HCT116 (cell line): ENCODE measurements around the gene LMAN1L. TPM values are rescaled to one million over a fixed set of nuclear protein-coding genes. Genes with fewer than 3 reads are reported as not detected.

Experiments
- ATAC-seq: fragments of 200-7000 bp; cut with Tn5 transposase; 2 replicates; pipeline ENCODE4 v1.9.1; 2020; ENCODE audit warnings: mild to moderate bottlenecking, moderate library complexity
- BruUV-seq: library from RNA; stranded (reverse); fragments of 400-500 nt; replicated peaks from 2 replicates; lab custom pipeline; 2021; lab: Mats Ljungman, UMichigan
- CTCF ChIA-PET: fragments of 300-600 bp; sonication (Branson Sonifier 250); formaldehyde crosslinking; loops from one replicate; lab custom pipeline; 2021; ENCODE audit warnings: antibody characterized with exemption; lab: Charles Lee
- POLR2A ChIA-PET: fragments of 300-600, 350-600 bp; sonication (Branson Sonifier 250); formaldehyde crosslinking; loops from one replicate; lab custom pipeline; 2021; ENCODE audit warnings: antibody characterized with exemption; lab: Charles Lee
- RAD21 ChIA-PET, 2 experiments: fragments of 300-600 bp; sonication (Branson Sonifier 250); formaldehyde crosslinking; loops; one replicate each; lab custom pipeline; 2023; ENCODE audit warnings: low total read pairs in 2 of 2; ENCODE audit not compliant: uncharacterized antibody in 2 of 2, unreplicated experiment in 2 of 2, low non-redundant PET in 1 of 2; lab: Charles Lee
- DNase-seq: peaks from one replicate; pipeline ENCODE4 v3.0.0-alpha.2; 2010; ENCODE audit warnings: low read depth, low spot score
- H2AFZ ChIP-seq: fragments of 200-600 bp; shearing (Covaris generic), sonication (generic); 2 replicates; pipeline ENCODE4 v1.6.1; 2017; ENCODE audit warnings: low read depth, mixed run types, mixed read lengths, antibody characterized with exemption, low read length; ENCODE audit not compliant: poor library complexity, severe bottlenecking
- H3K27ac ChIP-seq: 2 replicates; pipeline ENCODE4 v1.5.1; 2012; ENCODE audit warnings: low read depth, low read length
- H3K27me3 ChIP-seq: fragments of 200-600 bp; sonication (generic); 2 replicates; pipeline ENCODE4 v1.6.1; 2016; ENCODE audit warnings: mixed run types, low read length, mixed read lengths; ENCODE audit not compliant: insufficient read depth
- H3K36me3 ChIP-seq, 2 experiments: fragments of 200-500 bp in 1 of 2; fragments of 200-600 bp in 1 of 2; sonication (Bioruptor generic) in 1 of 2; sonication (generic) in 1 of 2; 2 replicates each; pipeline versions ENCODE4 v1.5.1 to v1.6.1; 2014 to 2016; ENCODE audit warnings: low read length in 2 of 2, inconsistent platforms in 1 of 2, mixed read lengths in 1 of 2, mixed run types in 1 of 2; ENCODE audit not compliant: insufficient read depth in 2 of 2, control insufficient read depth in 1 of 2
- H3K4me1 ChIP-seq, 2 experiments: fragments of 200-600 bp in 1 of 2; sonication (generic) in 1 of 2; 2 replicates each; pipeline versions ENCODE4 v1.5.1 to v1.6.1; 2012 to 2017; ENCODE audit warnings: low read length in 2 of 2, inconsistent platforms in 1 of 2, mild to moderate bottlenecking in 1 of 2, mixed read lengths in 1 of 2, mixed run types in 1 of 2, moderate library complexity in 1 of 2; ENCODE audit not compliant: insufficient read depth in 2 of 2, control insufficient read depth in 1 of 2
- H3K4me2 ChIP-seq: fragments of 200-600 bp; sonication (generic); 2 replicates; pipeline ENCODE4 v1.6.1; 2017; ENCODE audit warnings: mixed run types, low read length, mixed read lengths
- H3K4me3 ChIP-seq, 2 experiments: fragments of 200-600 bp in 1 of 2; sonication (generic) in 1 of 2; replicated peaks in 1 of 2; 2 replicates each; pipeline ENCODE4 v1.5.1; 2011 to 2016; ENCODE audit warnings: low read length in 2 of 2, control low read depth in 1 of 2, low read depth in 1 of 2, mild to moderate bottlenecking in 1 of 2, mixed read lengths in 1 of 2, mixed run types in 1 of 2
- H3K79me2 ChIP-seq: fragments of 200-600 bp; sonication (generic); 2 replicates; pipeline ENCODE4 v1.6.1; 2017; ENCODE audit warnings: mild to moderate bottlenecking, mixed run types, low read length, moderate library complexity, mixed read lengths; ENCODE audit not compliant: insufficient read depth
- H3K9ac ChIP-seq: fragments of 200-600 bp; sonication (generic); 2 replicates; pipeline ENCODE4 v1.6.1; 2016; ENCODE audit warnings: low read length, mixed read lengths
- H3K9me2 ChIP-seq: fragments of 200-600 bp; sonication (generic), shearing (Covaris generic); 2 replicates; pipeline ENCODE4 v1.6.1; 2017; ENCODE audit warnings: mixed run types, mild to moderate bottlenecking, moderate library complexity; ENCODE audit not compliant: insufficient read depth
- H3K9me3 ChIP-seq, 2 experiments: fragments of 200-500 bp in 1 of 2; fragments of 200-600 bp in 1 of 2; sonication (Bioruptor generic) in 1 of 2; sonication (generic) in 1 of 2; 2 replicates each; pipeline ENCODE4 v1.6.1; 2014 to 2017; ENCODE audit warnings: low read length in 2 of 2, mixed read lengths in 2 of 2, inconsistent platforms in 1 of 2, low read depth in 1 of 2, mild to moderate bottlenecking in 1 of 2, mixed run types in 1 of 2, moderate library complexity in 1 of 2; ENCODE audit not compliant: control insufficient read depth in 1 of 2, insufficient read depth in 1 of 2
- H4K20me1 ChIP-seq: fragments of 200-600 bp; sonication (generic), shearing (Covaris generic); 2 replicates; pipeline ENCODE4 v1.6.1; 2017; ENCODE audit warnings: mixed run types, mild to moderate bottlenecking, moderate library complexity; ENCODE audit not compliant: insufficient read depth
- ATF3 ChIP-seq: IDR thresholded peaks from 2 replicates; pipeline ENCODE4 v1.6.1; 2012
- CBX3 ChIP-seq: IDR thresholded peaks from 2 replicates; pipeline ENCODE4 v1.6.1; 2012; ENCODE audit warnings: low read depth
- CEBPB ChIP-seq: IDR thresholded peaks from 2 replicates; pipeline ENCODE4 v1.6.1; 2012; ENCODE audit warnings: low read depth
- CTCF ChIP-seq, 3 experiments: fragments of 200-600 bp in 1 of 3; sonication (generic) in 1 of 3; IDR thresholded peaks in 2 of 3; conservative IDR thresholded peaks in 1 of 3; 2 replicates each; pipeline ENCODE4 v1.5.1; 2012 to 2017; ENCODE audit warnings: low read depth in 2 of 3, low read length in 2 of 3, antibody characterized with exemption in 1 of 3, borderline replicate concordance in 1 of 3, control low read depth in 1 of 3, mild to moderate bottlenecking in 1 of 3, mixed read lengths in 1 of 3, mixed run types in 1 of 3, moderate library complexity in 1 of 3; ENCODE audit not compliant: insufficient read depth in 1 of 3
- EGR1 ChIP-seq: IDR thresholded peaks from 2 replicates; pipeline ENCODE4 v1.6.1; 2012; ENCODE audit warnings: low read depth
- ELF1 ChIP-seq: IDR thresholded peaks from 2 replicates; pipeline ENCODE4 v1.6.1; 2012; ENCODE audit warnings: low read depth, borderline replicate concordance
- EZH2 ChIP-seq: fragments of 200-600 bp; sonication (generic); IDR thresholded peaks from 2 replicates; pipeline ENCODE4 v1.6.1; 2017; ENCODE audit warnings: antibody characterized with exemption, mixed run types
- EZH2phosphoT487 ChIP-seq: fragments of 200-600 bp; IDR thresholded peaks from 2 replicates; pipeline ENCODE4 v1.6.1; 2018; ENCODE audit warnings: antibody characterized with exemption, borderline replicate concordance
- FOSL1 ChIP-seq: IDR thresholded peaks from 2 replicates; pipeline ENCODE4 v1.6.1; 2012; ENCODE audit warnings: low read depth
- JUND ChIP-seq: IDR thresholded peaks from 2 replicates; pipeline ENCODE4 v1.6.1; 2012
- POLR2AphosphoS5 ChIP-seq: IDR thresholded peaks from 2 replicates; pipeline ENCODE4 v1.6.1; 2011; ENCODE audit warnings: mild to moderate bottlenecking, low read depth, low read length, moderate library complexity
- RAD21 ChIP-seq: IDR thresholded peaks from 2 replicates; pipeline ENCODE4 v1.6.1; 2012; ENCODE audit warnings: low read depth, mild to moderate bottlenecking
- REST ChIP-seq: IDR thresholded peaks from 2 replicates; pipeline ENCODE4 v1.6.1; 2012; ENCODE audit warnings: low read depth
- SP1 ChIP-seq: IDR thresholded peaks from 2 replicates; pipeline ENCODE4 v1.6.1; 2012; ENCODE audit warnings: low read depth
- SRF ChIP-seq: IDR thresholded peaks from 2 replicates; pipeline ENCODE4 v1.6.1; 2012; ENCODE audit warnings: low read depth
- TCF7L2 ChIP-seq: IDR thresholded peaks from 2 replicates; pipeline ENCODE4 v1.7.0; 2011; ENCODE audit warnings: borderline replicate concordance, inconsistent platforms; ENCODE audit not compliant: insufficient read depth, insufficient read length; ENCODE audit errors: extremely low read depth
- YY1 ChIP-seq: IDR thresholded peaks from 2 replicates; pipeline ENCODE4 v1.6.1; 2011; ENCODE audit warnings: low read length, low read depth, moderate library complexity, mild to moderate bottlenecking; ENCODE audit not compliant: insufficient replicate concordance; ENCODE audit errors: extremely low read depth
- ZNF274 ChIP-seq: fragments of 200-500 bp; sonication (Bioruptor generic); IDR thresholded peaks from 2 replicates; pipeline ENCODE4 v1.6.1; 2014; ENCODE audit warnings: mild to moderate bottlenecking, low read depth, low read length, inconsistent platforms
- intact Hi-C: fragments of 100-400 bp; cut with micrococcal nuclease; formaldehyde crosslinking; loops from 2 replicates; pipeline ENCODE4 v1.10.0; 2022
- total RNA-seq: library from RNA; stranded (reverse); gene quantifications from one replicate; pipeline ENCODE4 v1.2.1, GENCODE V29; 2021; ENCODE audit not compliant: unreplicated experiment
- TF ChIP-seq, protein P1 (sequence below): IDR thresholded peaks from 2 replicates; pipeline ENCODE4 v1.6.1; 2012
- TF ChIP-seq, protein P2 (sequence below): IDR thresholded peaks from 2 replicates; pipeline ENCODE4 v1.6.1; 2011; ENCODE audit warnings: mild to moderate bottlenecking, low read length, moderate library complexity; ENCODE audit not compliant: insufficient replicate concordance; ENCODE audit errors: extremely low read depth

LMAN1L gene
- total RNA-seq, 1 experiment from 2014 or later: 0.17 TPM

DNA sequence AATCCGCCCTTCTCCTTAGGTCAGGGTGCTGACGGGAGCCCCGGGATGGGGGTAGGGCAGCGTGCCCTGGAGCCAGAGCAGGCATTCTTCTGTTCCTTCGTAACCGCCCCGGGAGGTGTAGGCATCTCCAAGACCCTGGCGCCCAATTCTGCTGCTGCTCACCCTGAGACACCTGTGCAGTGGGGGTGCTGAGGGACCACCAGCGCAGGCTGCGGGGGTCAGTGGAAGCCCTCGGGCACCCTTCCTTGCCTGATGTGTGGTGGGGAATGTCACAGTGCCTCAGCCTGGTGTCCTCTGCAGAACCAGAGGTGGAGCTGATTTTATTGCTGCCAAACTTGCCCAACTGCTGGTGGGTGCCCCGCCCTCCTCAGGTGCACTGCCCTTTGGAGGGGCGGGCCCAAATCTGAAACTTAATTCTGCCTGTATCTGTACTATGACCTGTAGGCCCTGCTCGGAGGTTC, 23.4 kb upstream of the LMAN1L start:
- intact Hi-C loops: loop anchor here (10.0 kb wide), 1 partner anchor 416 kb away; the partner anchor contains the start of gene C15orf39
- H3K9me2 ChIP-seq: no peaks in the 10 kb centered on the region
- no peaks in the 10 kb centered on the region for H3K9me3 ChIP-seq
- peaks cover 0 to 5% of the 10 kb centered on the region in 2 experiments; a peak in 3 of 4 replicates for H3K36me3 ChIP-seq
- no peaks in the 10 kb centered on the region for H3K27me3 ChIP-seq
- CTCF ChIA-PET: interaction anchor here (1.0 kb wide), 1 partner anchor 18 kb away, joined by 3 read pairs; no protein-coding TSS in a partner anchor
- H3K79me2 ChIP-seq: peaks cover 93% of the 10 kb centered on the region
- TF ChIP-seq YY1 (no peak), ZNF274 (no peak), RAD21 (no peak), EZH2phosphoT487 (no peak), POLR2AphosphoS5 (no peak), ATF3 (no peak), JUND (no peak), EZH2 (no peak), EGR1 (no peak), SP1 (no peak), REST (no peak), SRF (no peak), CTCF (IDR thresholded peaks at IDR 0.05 in 2 of 3, conservative IDR thresholded peaks at IDR 0.05 in 1 of 3; ENCODE audit: borderline replicate concordance in 1 of 3, insufficient read depth in 1 of 3, low read depth in 2 of 3, low read length in 2 of 3) (no peak), FOSL1 (no peak), ELF1 (no peak), CBX3 (no peak), TCF7L2 (no peak), CEBPB (no peak)
- TF ChIP-seq, protein P1, sequence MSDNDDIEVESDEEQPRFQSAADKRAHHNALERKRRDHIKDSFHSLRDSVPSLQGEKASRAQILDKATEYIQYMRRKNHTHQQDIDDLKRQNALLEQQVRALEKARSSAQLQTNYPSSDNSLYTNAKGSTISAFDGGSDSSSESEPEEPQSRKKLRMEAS: no peak
- TF ChIP-seq, protein P2, sequence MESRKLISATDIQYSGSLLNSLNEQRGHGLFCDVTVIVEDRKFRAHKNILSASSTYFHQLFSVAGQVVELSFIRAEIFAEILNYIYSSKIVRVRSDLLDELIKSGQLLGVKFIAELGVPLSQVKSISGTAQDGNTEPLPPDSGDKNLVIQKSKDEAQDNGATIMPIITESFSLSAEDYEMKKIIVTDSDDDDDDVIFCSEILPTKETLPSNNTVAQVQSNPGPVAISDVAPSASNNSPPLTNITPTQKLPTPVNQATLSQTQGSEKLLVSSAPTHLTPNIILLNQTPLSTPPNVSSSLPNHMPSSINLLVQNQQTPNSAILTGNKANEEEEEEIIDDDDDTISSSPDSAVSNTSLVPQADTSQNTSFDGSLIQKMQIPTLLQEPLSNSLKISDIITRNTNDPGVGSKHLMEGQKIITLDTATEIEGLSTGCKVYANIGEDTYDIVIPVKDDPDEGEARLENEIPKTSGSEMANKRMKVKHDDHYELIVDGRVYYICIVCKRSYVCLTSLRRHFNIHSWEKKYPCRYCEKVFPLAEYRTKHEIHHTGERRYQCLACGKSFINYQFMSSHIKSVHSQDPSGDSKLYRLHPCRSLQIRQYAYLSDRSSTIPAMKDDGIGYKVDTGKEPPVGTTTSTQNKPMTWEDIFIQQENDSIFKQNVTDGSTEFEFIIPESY: no peak
- TF ChIP-seq, all 23 proteins: peak for 0
- no peak overlapping the region for H3K9ac ChIP-seq
- H3K4me1 ChIP-seq: peaks cover 11 to 30% of the 10 kb centered on the region in 2 experiments
- peaks cover 12% of the 10 kb centered on the region; the same call in 1 of the 2 replicates for H4K20me1 ChIP-seq
- no peak overlapping the region for H3K27ac ChIP-seq
- H3K4me3 ChIP-seq: no peak overlapping the region
- 0 out of 2 replicates have a peak overlapping the region, but pooled peaks have one; percentile 2 for H3K4me2 ChIP-seq
- H2AFZ ChIP-seq: no peak overlapping the region
- ChIA-PET RAD21 (no interaction called here), POLR2A (no interaction called here)
- ATAC-seq (peak; percentile 66), DNase-seq (no peak)
- BruUV-seq: no TSS peak
